Lung (tissue), 12 donors: ENCODE results near the gene TADA2A. TPM values are rescaled to one million over a fixed set of nuclear protein-coding genes. Genes with fewer than 3 reads are reported as not detected.

Source experiments
- ATAC-seq: fragments of 200-7000 bp; cut with Tn5 transposase; one replicate; pipeline ENCODE4 v1.9.1; 2020; ENCODE audit warnings: moderate number of reproducible peaks; ENCODE audit not compliant: insufficient read depth, low FRiP score
- DNase-seq, 3 donors: peaks; one replicate each; pipeline ENCODE4 v3.0.0-alpha.2; 2013 to 2017
- H3K27ac ChIP-seq, 2 donors: one replicate each; pipeline ENCODE4 v1.5.1; 2013; ENCODE audit warnings: mild to moderate bottlenecking in 2 of 2, moderate library complexity in 2 of 2, control low read depth in 1 of 2, inconsistent platforms in 1 of 2, low read depth in 1 of 2, low read length in 1 of 2
- H3K27me3 ChIP-seq, 3 donors: one replicate each; pipeline ENCODE4 v1.5.1; 2013; ENCODE audit warnings: low read length in 2 of 3; ENCODE audit not compliant: control insufficient read depth in 3 of 3, insufficient read depth in 3 of 3
- H3K36me3 ChIP-seq, 4 donors: one replicate each; pipeline ENCODE4 v1.5.1; 2013; ENCODE audit warnings: low read length in 4 of 4, mild to moderate bottlenecking in 1 of 4, moderate library complexity in 1 of 4; ENCODE audit not compliant: control insufficient read depth in 4 of 4, insufficient read depth in 4 of 4
- H3K4me1 ChIP-seq, 5 donors: one replicate each; pipeline ENCODE4 v1.5.1; 2013; ENCODE audit warnings: low read length in 5 of 5, mild to moderate bottlenecking in 2 of 5, moderate library complexity in 1 of 5; ENCODE audit not compliant: control insufficient read depth in 5 of 5, insufficient read depth in 5 of 5
- H3K4me3 ChIP-seq: one replicate; pipeline ENCODE4 v1.5.1; 2013; ENCODE audit warnings: mild to moderate bottlenecking, control low read depth, moderate library complexity
- H3K9ac ChIP-seq, 2 donors: one replicate each; pipeline ENCODE4 v1.5.1; 2013; ENCODE audit warnings: low read length in 2 of 2, control low read depth in 1 of 2; ENCODE audit not compliant: insufficient read depth in 1 of 2
- H3K9me3 ChIP-seq, 4 donors: one replicate each; pipeline ENCODE4 v1.5.1; 2013; ENCODE audit warnings: low read length in 3 of 4, mild to moderate bottlenecking in 1 of 4, moderate library complexity in 1 of 4; ENCODE audit not compliant: control insufficient read depth in 4 of 4, insufficient read depth in 3 of 4
- CTCF ChIP-seq: IDR thresholded peaks from 2 replicates; pipeline ENCODE4 v1.5.1; 2012; ENCODE audit warnings: mild to moderate bottlenecking; ENCODE audit errors: control extremely low read depth, extremely low read depth
- WGBS, 2 donors: extraction: QIAGEN DNeasy Blood & Tissue Kit; methylation state at CpG; one replicate each; pipeline ENCODE4 v1.1.7; 2013; 5-methylcytosine and 5-hydroxymethylcytosine counted together
- polyA plus RNA-seq, 2 donors: library from polyadenylated mRNA; stranded (reverse); fragments of 200-250 nt; gene quantifications; one replicate each; pipeline ENCODE4 v1.2.1, GENCODE V29; 2013
- total RNA-seq, 2 donors: library from RNA; depleted of rRNA in 1 of 2; stranded (reverse); fragments of >200 nt in 1 of 2; gene quantifications; one replicate each; pipeline ENCODE4 v1.2.1, GENCODE V29; 2014 to 2021
- donor health status: control.
- donor health status: control.
- donor health status: Bipolar disorder and iron deficiency.
- donor health status: healthy.
- donor health status: DM: yes; HTN: yes; CAD: no.

Gene TADA2A
- total and polyA plus RNA-seq, 4 donors, result 7.4 to 28.6 (median 16.9) TPM

DNA sequence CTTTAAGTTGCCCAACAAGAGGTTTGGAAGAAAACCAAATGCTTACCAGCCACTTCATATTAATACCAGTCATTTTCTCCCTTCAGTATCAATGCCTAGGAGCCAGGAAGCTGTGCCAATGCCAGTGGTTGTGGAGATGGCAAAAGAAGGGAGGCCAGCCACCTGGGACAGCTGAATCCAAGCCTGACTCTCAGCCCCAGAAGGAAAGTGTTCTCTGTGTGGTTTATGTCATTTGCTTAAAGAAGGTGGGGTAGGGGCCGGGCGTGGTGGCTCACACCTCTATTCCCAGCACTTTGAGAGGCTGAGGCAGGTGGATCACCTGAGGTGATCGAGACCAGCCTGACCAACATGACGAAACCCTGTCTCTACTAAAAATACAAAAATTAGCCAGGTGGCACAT is 17.5 kb upstream of the TADA2A start:
- H3K4me3 ChIP-seq, result no peak overlapping the region
- ATAC-seq (peak; percentile 27), DNase-seq (no peak)
- TF ChIP-seq CTCF, result no peak
- H3K9ac ChIP-seq, result no peak overlapping the region
- no peaks in the 10 kb centered on the region for H3K9me3 ChIP-seq
- no peaks in the 10 kb centered on the region for H3K36me3 ChIP-seq
- H3K4me1 ChIP-seq, result peaks cover 0 to 9% (median 0%) of the 10 kb centered on the region in 5 donors
- H3K27me3 ChIP-seq, result no peaks in the 10 kb centered on the region
- no peak overlapping the region for H3K27ac ChIP-seq
- WGBS, 2 donors, result 82 to 84% methylated on average over 4 of the region's 4 CpGs

GRCh38 chr17:37391146-37391545 is 15.5 kb upstream of the TADA2A start:
- Histone ChIP-seq H3K4me3 (no peak overlapping the region), H3K9me3 (no peaks in the 10 kb centered on the region)
- peak in 1 of 3 donors; percentile 20 for DNase-seq

GRCh38 chr17:37392024-37392590 is 14.6 kb upstream of the TADA2A start:
- no peak overlapping the region for H3K27ac ChIP-seq
- no peaks in the 10 kb centered on the region for H3K27me3 ChIP-seq
- 69 to 80% methylated on average over 3 of the region's 3 CpGs for WGBS, 2 donors
- peak in 1 of 3 donors; percentile 28 for DNase-seq
- H3K36me3 ChIP-seq, result no peaks in the 10 kb centered on the region
- H3K9ac ChIP-seq, result no peak overlapping the region
- no peak for ATAC-seq
- H3K4me3 ChIP-seq, result no peak overlapping the region
- no peak for TF ChIP-seq CTCF
- H3K4me1 ChIP-seq, result peaks cover 0 to 9% (median 0%) of the 10 kb centered on the region in 5 donors
- no peaks in the 10 kb centered on the region for H3K9me3 ChIP-seq

More at GRCh38 chr17:37391146-37391545, 15.5 kb upstream of the TADA2A start:
- no peak for ATAC-seq
- H3K27ac ChIP-seq, result no peak overlapping the region
- no peaks in the 10 kb centered on the region for H3K27me3 ChIP-seq
- peaks cover 0 to 9% (median 0%) of the 10 kb centered on the region in 5 donors for H3K4me1 ChIP-seq
- H3K36me3 ChIP-seq, result no peaks in the 10 kb centered on the region
- WGBS, 2 donors, result 92% methylated on average over 6 of the region's 6 CpGs
- no peak for TF ChIP-seq CTCF
- H3K9ac ChIP-seq, result no peak overlapping the region

GRCh38 chr17:37393352-37393751 is 13.3 kb upstream of the TADA2A start:
- no peak for TF ChIP-seq CTCF
- H3K27ac ChIP-seq, result no peak overlapping the region
- no peaks in the 10 kb centered on the region for H3K27me3 ChIP-seq
- H3K4me3 ChIP-seq, result no peak overlapping the region
- DNase-seq (no peak), ATAC-seq (no peak)
- no peaks in the 10 kb centered on the region for H3K9me3 ChIP-seq
- no peaks in the 10 kb centered on the region for H3K36me3 ChIP-seq
- peaks cover 0 to 9% (median 0%) of the 10 kb centered on the region in 5 donors for H3K4me1 ChIP-seq
- no peak overlapping the region for H3K9ac ChIP-seq
- WGBS, 2 donors, result 96% methylated on average over 7 of the region's 7 CpGs
